ENCODE measurements around the gene SLC6A11.

Gene SLC6A11

DNA sequence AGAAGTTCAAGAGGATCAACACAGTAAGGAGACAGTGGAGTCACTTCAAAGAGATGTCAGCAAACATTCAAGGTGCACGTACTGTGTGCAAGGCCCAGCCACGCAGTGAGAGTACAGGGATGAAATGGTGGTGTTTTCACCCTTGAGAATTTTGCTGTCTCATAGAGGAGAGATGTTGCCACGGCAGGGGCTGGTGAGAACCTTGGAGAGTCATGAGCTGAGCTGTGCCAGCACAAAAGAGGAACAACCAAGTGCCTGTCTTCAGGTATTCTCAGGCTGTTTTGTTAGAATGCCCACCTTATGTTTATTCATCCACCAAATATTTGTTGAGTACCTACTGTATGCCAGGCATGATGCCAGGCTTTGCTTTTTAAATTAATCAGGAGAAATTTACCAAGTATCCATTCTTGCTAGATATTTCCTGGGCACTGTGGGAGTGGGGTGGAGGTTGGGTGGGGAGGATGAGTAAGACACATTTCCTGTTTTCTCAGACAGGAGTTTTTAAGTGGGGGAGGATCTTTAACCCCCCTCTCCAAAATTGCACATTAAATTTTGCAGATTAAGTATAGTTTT lies 72.6 kb downstream of the SLC6A11 start:
- DNase-seq (ENCODE audit: low spot score): no peak

- DNase-seq (ENCODE audit: low spot score): no peak
Observed at GRCh38 chr3:10889206-10889960, 73.4 kb downstream of the SLC6A11 start.

DNA sequence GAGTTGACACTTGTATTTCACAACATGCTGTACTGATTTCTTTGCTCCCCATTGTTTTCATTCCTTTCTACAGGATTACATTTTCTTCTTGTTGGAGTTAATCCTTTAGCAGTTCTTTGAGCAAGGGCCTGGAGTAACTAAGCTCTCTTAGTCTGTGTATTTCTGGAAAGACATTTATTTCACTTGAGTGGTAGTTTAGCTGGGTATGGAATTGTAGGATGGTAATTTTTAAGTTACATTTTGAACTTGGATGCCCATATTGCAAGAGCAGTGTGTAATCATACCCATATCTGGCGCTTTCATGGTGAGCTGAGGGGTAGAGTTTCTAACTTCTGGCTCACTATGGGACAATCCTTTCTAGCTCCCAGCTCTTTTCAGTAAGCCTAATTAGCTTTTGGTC lies 74.6 kb downstream of the SLC6A11 start:
- DNase-seq (ENCODE audit: low spot score): no peak

DNA sequence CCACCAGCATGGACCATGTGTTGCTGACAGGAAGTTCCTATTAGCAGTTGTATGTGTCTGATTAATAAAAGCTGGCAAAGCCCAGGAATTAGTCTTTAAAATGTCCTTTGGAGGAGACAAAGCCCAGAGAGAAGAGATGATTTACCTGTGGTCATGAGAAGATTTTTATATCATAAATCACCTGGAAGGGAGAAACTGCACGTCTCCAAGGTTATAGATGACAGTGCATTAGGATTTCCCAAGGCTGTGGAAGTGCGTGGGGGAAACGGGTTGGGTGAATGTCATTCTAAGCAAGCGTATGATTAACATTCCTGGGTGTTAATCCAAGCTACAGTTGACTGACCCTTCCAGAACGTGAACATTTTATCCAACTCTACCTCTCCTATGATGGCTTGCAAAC lies 76.6 kb downstream of the SLC6A11 start:
- DNase-seq (ENCODE audit: low spot score): no peak

DNA sequence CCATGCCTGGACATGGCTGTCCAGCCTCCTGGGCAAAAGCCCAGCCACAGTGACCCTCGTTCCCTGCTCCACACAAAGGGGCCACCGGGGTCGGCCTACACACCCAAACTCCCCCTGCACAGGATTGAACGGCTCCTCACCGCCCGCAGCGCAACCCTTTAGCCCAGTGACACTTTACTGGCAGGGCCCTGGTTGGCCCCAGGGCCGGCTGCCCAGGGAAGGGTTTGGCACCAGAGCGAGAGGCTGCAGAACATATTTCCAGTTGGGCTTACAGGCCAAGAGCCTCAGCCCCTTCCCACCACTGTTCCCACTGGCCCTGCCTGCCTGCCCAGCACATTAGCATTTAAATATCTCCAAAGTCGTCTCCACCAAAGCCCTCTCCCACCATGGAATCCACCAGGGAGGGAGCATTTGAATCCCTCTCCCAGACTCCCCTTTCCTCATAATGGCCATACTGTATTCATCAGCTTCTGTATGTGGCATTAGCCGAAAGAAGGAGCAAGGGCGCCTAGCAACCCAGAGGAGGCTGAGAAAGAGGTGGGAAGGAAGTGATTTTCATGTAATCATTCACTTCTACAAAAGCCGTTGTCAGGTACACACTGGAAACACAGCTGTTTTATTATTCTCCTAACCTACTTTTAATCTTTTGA lies 85.4 kb downstream of the SLC6A11 start:
- DNase-seq (ENCODE audit: low spot score): no peak

GRCh38 chr3:10907262-10907661 lies 91.2 kb downstream of the SLC6A11 start:
- no peak for DNase-seq (ENCODE audit: low spot score)

DNA sequence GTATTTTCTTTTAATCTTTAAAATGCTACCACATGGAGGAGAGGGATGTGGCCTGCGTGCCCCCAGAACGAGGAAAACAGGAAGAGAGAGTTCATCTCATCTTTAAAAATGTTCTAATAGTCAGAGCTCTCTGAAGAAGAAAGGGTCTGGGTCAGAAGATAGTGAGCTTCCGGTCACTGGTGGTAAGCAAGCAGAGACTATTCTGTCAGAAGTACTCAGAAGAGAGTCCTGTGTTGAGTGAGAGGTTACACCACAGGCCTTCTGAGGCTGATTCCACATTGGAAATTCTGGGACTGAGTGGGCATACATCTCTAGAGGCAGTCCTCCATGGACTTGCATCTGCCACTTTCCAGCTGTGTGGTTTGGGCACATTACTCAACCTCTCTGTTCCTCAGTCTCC lies 94.3 kb downstream of the SLC6A11 start:
- no peak for DNase-seq (ENCODE audit: low spot score)

GRCh38 chr3:10911350-10912002 lies 95.4 kb downstream of the SLC6A11 start:
- DNase-seq (ENCODE audit: low spot score): no peak

DNA sequence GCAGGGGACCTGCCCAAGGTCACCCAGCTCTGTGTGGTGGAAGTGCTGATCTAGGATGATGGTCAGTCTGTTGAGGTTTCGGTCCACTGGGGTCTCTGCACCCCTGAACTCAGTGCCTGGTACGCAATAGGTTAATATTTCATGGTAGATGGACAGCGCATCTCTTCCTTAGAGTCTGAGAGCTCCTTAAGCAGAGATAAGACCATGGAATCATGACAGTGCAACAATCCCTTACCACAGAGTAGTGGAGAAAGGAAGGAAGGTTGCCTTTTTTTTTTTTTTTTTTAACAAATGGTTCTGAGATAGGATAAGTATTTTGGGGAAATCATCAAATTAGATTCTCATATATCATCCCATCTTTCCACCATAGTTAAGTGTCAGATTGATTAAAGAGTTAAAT lies 96.8 kb downstream of the SLC6A11 start:
- no peak for DNase-seq (ENCODE audit: low spot score)

GRCh38 chr3:10915376-10915775 lies 99.3 kb downstream of the SLC6A11 start:
- DNase-seq (ENCODE audit: low spot score): no peak

- DNase-seq (ENCODE audit: low spot score): no peak
Observed at GRCh38 chr3:10917176-10917575, 101.1 kb downstream of the SLC6A11 start.

DNA sequence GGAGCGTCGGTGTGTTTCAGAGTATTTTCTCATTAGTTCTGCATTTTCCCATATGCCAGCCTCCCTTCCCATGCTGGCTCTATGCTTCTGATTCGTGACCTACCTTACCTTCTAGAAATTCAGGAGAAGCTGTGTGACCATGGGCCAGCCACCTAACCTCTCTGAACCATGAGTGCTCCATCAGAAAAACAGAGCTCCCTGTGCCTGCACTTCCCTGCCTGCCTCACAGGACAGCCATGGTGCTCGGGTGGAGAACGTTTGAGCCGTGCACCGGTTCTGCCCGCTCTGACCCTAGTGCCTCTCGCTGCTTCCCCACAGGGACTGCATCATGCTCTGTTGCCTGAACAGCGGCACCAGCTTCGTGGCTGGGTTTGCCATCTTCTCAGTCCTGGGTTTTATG lies 102.0 kb downstream of the SLC6A11 start:
- no peak for DNase-seq (ENCODE audit: low spot score)

GRCh38 chr3:10919636-10920035 lies 103.6 kb downstream of the SLC6A11 start:
- no peak for DNase-seq (ENCODE audit: low spot score)

DNA sequence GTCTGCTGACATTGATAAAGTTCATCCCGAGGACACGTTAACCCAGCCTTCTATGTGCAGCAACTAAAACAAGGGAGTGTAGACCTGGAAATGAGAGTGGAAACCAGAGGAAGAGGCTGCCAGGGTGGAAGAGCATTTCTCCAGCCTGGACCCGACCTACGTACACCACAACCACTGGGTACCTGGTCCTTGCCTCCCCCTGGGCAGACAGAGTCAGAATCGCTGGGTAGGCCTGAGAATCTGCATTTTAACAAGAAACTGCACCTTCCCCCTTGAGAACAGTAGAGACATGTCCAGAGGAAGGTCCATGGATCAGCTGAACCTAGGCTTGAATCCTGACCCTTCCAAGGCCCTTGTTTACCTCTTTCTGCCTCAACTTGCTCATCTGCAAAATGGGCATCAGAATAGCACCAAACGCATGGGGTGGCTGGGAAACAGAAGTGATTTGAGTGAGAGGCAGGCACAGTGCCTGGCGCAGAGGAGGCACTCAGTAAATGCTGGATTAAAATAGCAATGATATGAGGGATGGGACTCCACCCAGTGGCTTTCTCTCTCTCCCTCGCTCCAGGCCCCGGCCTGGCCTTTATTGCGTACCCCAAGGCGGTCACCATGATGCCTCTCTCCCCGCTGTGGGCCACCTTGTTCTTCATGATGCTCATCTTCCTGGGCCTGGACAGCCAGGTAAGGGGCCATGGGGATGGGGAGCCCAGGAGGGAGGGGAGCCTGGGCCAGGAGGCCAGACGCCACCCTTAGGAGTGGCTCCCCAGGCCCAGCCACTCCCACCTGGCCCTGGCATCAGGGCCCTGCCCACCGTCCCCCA lies 109.6 kb downstream of the SLC6A11 start:
- DNase-seq (ENCODE audit: low spot score): peak; percentile 51

DNA sequence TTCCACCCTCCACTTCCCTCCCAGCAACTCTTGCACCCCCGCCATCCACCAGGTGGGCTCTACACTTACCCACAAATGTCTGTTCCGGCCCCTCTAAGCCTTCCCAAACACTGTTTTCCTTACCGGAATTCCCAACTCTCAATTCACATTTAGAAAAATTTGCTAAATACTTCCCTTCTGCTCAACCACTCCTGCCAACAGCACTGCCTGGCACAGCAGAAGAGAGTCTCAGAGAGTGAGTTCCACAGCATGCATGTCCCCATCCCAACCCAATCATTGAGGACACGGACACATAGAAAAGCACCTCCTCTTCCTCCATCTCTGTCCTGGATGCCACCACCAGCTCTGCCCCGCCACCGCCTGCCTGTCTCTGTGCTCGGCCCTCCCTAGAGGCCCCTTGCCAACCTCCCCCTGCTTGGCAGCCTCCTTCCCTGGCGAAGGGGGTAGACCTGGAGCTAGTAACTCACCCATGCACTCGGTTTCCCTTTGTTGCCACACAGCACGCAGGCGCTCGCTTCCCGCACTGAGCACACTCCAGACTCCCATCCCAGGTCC lies 110.3 kb downstream of the SLC6A11 start:
- DNase-seq (ENCODE audit: low spot score): peak; percentile 59

GRCh38 chr3:10926811-10927521 lies 110.9 kb downstream of the SLC6A11 start:
- peak; percentile 42 for DNase-seq (ENCODE audit: low spot score)

- peak; percentile 49 for DNase-seq (ENCODE audit: low spot score)
Observed at GRCh38 chr3:10927551-10927950, 111.5 kb downstream of the SLC6A11 start.

GRCh38 chr3:10928407-10928960 lies 112.5 kb downstream of the SLC6A11 start:
- peak; percentile 45 for DNase-seq (ENCODE audit: low spot score)

- peak; percentile 46 for DNase-seq (ENCODE audit: low spot score)
Observed at GRCh38 chr3:10928961-10929471, 113.0 kb downstream of the SLC6A11 start.

- DNase-seq (ENCODE audit: low spot score): peak; percentile 53
Observed at GRCh38 chr3:10929978-10930665, 114.1 kb downstream of the SLC6A11 start.
